Measurements from ENCODE around the gene PGRMC1.

DNA sequence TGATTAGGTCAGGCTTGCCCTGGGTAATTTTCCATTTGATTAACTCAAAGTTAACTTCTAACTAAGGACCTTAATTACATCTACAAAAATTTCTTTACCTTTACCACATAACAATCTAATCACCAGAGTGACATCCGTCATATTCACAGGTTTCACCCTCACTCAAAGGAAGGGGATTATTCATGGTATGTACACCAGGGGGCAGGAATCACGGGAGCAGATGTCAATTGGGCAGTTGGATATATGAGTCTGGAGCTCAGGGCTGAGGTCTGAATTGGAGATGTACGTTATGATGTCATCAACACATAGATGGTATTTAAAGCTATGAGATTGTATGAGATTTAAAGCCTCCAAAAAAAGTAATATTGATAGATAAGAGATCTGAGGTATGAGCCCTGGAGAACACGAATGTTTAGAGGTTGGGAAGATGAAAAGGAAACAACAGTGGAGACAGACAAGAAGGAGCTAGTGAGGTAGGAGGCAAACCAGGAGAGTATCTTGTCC is 52.9 kb downstream of the PGRMC1 start:
- TF ChIP-seq PHB2 (IDR thresholded peaks at IDR 0.05; ENCODE audit: low read depth), result no peak
- TF ChIP-seq NFATC3 (IDR thresholded peaks at IDR 0.05), result no peak
- TF ChIP-seq REST (IDR thresholded peaks at IDR 0.05; ENCODE audit: borderline replicate concordance), result no peak
- TF ChIP-seq REST (CRISPR knock-in tag; IDR thresholded peaks at IDR 0.05; ENCODE audit: low read depth), result no peak
- TF ChIP-seq, protein P1, sequence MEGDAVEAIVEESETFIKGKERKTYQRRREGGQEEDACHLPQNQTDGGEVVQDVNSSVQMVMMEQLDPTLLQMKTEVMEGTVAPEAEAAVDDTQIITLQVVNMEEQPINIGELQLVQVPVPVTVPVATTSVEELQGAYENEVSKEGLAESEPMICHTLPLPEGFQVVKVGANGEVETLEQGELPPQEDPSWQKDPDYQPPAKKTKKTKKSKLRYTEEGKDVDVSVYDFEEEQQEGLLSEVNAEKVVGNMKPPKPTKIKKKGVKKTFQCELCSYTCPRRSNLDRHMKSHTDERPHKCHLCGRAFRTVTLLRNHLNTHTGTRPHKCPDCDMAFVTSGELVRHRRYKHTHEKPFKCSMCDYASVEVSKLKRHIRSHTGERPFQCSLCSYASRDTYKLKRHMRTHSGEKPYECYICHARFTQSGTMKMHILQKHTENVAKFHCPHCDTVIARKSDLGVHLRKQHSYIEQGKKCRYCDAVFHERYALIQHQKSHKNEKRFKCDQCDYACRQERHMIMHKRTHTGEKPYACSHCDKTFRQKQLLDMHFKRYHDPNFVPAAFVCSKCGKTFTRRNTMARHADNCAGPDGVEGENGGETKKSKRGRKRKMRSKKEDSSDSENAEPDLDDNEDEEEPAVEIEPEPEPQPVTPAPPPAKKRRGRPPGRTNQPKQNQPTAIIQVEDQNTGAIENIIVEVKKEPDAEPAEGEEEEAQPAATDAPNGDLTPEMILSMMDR (IDR thresholded peaks at IDR 0.05 in 2 of 3, conservative IDR thresholded peaks at IDR 0.05 in 1 of 3; ENCODE audit: insufficient read depth in 2 of 3, low read depth in 1 of 3, low read length in 3 of 3), result peak in 2 of 3 experiments; percentile 19 to 28; a peak in 1 of 6 replicates
- TF ChIP-seq ZKSCAN8 (CRISPR knock-in tag; IDR thresholded peaks at IDR 0.05), result no peak
- no peak for TF ChIP-seq RNF2 (IDR thresholded peaks at IDR 0.05)
- TF ChIP-seq KDM1A (IDR thresholded peaks at IDR 0.05), result no peak
- no peak for TF ChIP-seq CBFB (CRISPR knock-in tag; IDR thresholded peaks at IDR 0.05)
- no peak for TF ChIP-seq NR2F6 (CRISPR knock-in tag; IDR thresholded peaks at IDR 0.05)

All from K562 (cell line).